GM19351 (cell line): ENCODE results near the gene ASCC2.

Experiments
- ATAC-seq: cut with Tn5 transposase; IDR thresholded peaks from one replicate; pipeline ENCODE4 v1.9.1; 2021; ENCODE audit warnings: mild to moderate bottlenecking, moderate library complexity; ENCODE audit not compliant: unreplicated experiment

ASCC2 gene

GRCh38 chr22:29793396-29793795 lies 44.7 kb downstream of the ASCC2 start:
- ATAC-seq: no peak

- ATAC-seq: no peak
Observed at GRCh38 chr22:29790061-29790460, 48.0 kb downstream of the ASCC2 start.

- ATAC-seq: no peak
Observed at GRCh38 chr22:29788339-29789279, 49.5 kb downstream of the ASCC2 start.

- no peak for ATAC-seq
Observed at GRCh38 chr22:29787371-29787980, 50.6 kb downstream of the ASCC2 start.

- no peak for ATAC-seq
Observed at GRCh38 chr22:29786031-29786430, 52.0 kb downstream of the ASCC2 start.

- ATAC-seq: no peak
Observed at GRCh38 chr22:29784451-29785361, 53.4 kb downstream of the ASCC2 start.

- ATAC-seq: no peak
Observed at GRCh38 chr22:29782061-29782845, 55.8 kb downstream of the ASCC2 start.

GRCh38 chr22:29780748-29781676 lies 57.1 kb downstream of the ASCC2 start:
- no peak for ATAC-seq

- no peak for ATAC-seq
Observed at GRCh38 chr22:29780220-29780619, 57.9 kb downstream of the ASCC2 start.

GRCh38 chr22:29773233-29773632 lies 64.8 kb downstream of the ASCC2 start:
- ATAC-seq: no peak

- no peak for ATAC-seq
Observed at GRCh38 chr22:29772170-29772641, 65.9 kb downstream of the ASCC2 start.

GRCh38 chr22:29769723-29770321 lies 68.3 kb downstream of the ASCC2 start:
- ATAC-seq: no peak

GRCh38 chr22:29768052-29768693 lies 69.9 kb downstream of the ASCC2 start:
- ATAC-seq: no peak

- peak; percentile 61 for ATAC-seq
Observed at GRCh38 chr22:29767171-29768051, 70.7 kb downstream of the ASCC2 start, which contains the start of gene UQCR10. Gene UQCR10 (plus strand): TSS chr22:29767369. CDS start chr22:29767399, 30 bp downstream.

- peak; percentile 86 for ATAC-seq
Observed at GRCh38 chr22:29766632-29767170, 71.4 kb downstream of the ASCC2 start, which contains the start of gene ZMAT5. Gene ZMAT5 (minus strand): TSS chr22:29767007. CDS start chr22:29748544, 18,463 bp downstream.

- peak; percentile 28 for ATAC-seq
Observed at GRCh38 chr22:29765905-29766631, 72.0 kb downstream of the ASCC2 start.
